Measurements from ENCODE around the gene FOXJ2.
A peak's percentile ranks its signal among the peaks of the same experiment; 100 is the strongest.
"Not testable (repeated sequence)": the region's sequence is repeated elsewhere in the genome, so short reads cannot be mapped to it uniquely, and the experiment has no call there.

Gene FOXJ2

DNA sequence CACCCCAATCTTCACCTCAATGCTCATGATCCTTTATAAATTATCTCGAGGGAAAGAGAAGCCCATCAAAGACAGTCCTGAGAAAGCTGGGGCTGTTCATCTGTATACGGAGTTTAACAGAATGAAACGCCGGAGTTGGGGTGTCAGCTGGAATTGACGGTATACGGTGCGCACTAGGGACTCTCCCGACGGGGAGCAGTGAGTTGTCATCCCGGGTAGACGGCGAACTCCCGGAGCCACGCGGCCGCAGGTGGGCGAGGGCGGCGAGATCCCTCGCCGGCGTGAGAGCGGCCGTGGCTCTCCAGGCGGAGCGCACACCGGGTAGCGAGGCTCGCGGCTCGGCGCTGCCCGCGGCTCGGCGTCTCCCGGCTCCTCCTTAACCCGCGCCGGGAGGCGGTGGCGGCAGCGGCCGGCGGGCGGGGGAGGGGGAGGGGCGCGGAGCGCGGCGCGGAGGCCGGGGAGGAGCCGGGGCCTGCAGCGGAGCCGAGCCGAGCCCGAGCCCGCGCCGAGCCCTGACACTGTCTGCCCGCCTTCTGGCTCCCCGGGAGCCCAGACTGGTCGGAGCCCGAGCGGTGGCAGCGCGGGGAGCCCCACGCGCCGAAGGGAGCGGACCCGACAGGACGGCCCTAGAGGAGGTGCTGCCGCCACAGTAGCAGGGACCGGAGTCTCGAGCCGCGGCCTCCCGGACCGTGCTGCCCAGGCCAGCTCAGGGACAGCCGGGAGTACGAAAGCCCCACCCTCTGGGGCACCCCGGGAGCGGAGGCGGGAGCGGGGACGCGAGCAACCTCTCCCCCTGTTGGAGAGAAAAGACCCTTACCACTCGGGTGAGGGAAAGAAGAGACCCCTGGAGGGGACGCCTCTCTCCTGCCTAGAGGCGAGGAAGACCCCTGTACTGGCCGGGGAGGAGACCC, at the start of gene FOXJ2:
FOXJ2 (plus strand) TSS at position 475 of the 911 bp plus-strand sequence. CDS start 7,117 bp downstream, outside the sequence.
- peak; percentile 84 for DNase-seq

DNA sequence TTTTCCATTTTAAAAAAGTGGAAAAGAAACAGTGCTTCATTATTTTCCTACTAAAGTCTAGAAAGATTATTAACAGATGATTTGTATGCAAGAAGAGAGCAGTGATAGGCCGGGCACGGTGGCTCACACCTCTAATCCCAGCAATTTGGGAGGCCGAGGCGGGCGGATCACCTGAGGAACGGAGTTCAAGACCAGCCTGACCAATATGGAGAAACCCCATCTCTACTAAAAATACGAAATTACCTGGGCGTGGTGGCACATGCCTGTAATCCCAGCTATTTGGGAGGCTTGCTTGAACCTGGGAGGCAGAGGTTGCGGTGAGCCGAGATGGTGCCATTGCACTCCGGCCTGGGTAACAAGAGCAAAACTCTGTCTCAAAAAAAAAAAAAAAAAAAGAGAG, 49.5 kb upstream of the FOXJ2 start:
- not testable (repeated sequence) for DNase-seq

DNA sequence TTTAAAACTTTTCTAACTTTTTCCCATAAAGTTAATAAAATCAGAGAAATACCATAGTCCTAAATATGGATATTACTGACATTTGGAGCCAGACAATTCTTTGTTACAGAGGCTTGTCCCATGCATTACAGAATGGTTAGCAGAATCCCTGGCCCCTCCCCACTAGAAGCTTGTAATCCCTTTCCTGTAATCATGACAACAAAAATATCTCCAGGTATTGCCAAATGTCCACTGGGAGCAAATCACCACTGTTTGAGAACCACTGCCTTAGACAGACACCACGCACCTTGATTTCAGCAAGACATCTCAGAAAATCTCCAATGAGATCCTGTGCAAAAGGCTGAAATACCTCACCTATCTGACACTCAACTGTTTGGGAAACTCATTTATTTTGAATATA, 49.1 kb upstream of the FOXJ2 start:
- DNase-seq = not testable (repeated sequence)

DNA sequence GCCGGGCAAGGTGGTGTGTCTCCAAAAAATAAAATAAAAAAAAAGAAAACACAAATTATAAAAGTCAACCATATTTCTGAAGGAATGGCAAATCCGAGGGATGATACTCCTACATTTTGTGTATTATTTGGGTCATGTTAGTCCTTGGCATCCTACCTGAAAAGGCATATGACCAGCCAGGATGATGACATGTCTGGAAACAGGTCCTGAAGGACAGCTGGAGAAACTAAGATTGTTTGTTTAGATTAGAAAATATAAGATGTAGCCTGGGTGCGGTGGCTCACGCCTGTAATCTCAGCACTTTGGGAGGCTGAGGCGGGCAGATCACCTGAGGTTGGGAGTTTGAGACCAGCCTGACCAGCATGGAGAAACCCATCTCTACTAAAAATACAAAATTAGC, 47.6 kb upstream of the FOXJ2 start:
- no peak for DNase-seq

DNA sequence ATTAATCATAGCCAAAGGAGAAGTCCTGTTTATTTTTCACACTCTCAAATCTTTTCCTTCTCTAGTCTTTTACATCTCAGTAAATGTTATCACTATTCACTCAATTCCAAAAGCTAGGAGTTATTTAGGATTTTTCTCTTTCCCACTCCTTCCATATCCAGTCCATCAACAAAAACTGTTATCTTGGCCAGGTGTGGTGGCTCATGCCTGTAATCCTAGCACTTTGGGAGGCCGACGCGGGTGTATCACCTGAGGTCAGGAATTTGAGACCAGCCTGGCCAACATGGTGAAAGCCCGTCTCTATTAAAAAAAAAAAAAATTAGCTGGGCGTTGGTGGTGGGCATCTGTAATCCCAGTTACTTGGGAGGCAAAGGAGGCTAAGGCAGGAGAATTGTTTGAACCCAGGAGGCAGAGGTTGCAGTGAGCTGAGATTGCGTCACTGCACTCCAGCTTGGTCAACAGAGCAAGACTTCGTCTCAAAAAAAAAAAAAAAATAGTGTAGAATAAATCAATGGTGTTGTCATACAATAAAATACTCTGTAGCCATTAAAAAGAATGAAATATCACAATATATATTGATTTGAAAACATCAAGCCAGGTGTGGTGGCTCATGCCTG, 46.6 kb upstream of the FOXJ2 start:
- no peak for DNase-seq

DNA sequence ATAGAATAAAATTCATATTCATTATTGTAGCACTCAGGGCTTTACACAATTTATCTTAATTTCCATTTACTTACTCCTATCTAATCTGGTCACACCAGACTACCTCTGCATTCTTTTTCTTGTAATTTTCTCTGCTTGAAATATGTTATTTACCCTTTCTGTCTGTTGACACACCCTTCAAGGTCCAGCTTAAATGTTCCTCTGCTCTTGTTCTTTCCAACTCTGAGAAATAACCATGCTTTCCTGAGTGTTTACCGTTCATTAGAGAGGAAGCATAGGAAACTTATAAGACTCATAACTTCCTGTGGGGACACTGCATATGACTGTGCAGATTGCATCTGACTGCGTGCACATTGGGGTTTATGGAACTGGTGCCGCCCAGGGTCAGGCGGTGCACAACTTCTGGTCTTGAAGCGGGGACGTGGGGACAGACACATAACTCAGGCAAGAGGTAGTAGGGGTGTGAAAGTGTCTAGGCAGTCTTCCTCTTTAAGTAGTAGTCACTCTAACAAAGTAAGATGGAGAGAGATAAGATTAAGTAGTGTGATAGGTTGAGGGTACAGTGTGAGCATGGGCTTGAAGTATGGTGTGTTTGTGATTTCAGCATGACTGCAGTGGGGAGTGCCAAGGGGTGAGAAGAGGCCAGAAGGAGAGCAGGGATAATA, 42.6 kb upstream of the FOXJ2 start:
- peak; percentile 72 for DNase-seq

DNA sequence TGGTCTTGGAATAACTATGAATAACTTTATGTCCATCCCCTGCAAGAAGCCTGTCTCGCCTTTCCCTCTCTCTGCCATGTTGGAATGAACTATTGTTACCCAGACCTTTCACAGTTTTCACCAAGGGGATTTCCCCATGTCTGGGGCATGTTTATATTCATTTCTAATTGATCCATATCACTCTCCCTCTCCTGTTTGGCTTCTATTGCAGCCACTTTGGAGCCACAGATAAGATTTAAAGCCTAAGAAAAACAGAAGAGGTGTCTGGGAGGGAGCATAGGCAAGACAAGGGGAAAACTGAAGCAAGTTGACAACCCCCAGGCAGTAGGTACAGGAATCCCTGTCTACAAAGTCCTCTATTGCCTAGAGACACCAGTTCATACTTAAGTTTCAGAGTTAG, 41.0 kb upstream of the FOXJ2 start:
- DNase-seq = no peak

DNA sequence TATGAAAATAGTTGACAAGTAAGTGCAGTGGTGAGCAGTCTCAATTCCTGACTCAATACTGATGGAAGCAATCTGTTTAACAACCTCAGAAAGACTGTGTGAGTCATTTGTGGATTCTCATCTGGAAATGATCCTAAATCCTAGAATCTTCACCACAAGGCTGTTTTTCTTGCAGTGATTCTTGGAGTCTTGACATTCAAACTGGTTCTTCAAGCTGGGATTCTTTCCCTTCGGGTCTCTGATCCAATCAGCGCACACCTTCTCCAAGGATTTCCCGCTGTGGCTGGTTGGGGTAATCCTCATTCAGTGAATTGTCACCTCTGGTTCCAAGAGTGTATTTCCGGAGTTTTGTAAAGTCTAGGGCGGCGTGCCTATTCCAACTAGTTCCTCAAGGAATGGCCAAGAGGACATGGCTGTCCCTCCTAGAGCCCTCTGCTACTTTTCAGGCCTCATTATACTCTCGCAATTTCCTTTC, 37.7 kb upstream of the FOXJ2 start:
- no peak for DNase-seq

DNA sequence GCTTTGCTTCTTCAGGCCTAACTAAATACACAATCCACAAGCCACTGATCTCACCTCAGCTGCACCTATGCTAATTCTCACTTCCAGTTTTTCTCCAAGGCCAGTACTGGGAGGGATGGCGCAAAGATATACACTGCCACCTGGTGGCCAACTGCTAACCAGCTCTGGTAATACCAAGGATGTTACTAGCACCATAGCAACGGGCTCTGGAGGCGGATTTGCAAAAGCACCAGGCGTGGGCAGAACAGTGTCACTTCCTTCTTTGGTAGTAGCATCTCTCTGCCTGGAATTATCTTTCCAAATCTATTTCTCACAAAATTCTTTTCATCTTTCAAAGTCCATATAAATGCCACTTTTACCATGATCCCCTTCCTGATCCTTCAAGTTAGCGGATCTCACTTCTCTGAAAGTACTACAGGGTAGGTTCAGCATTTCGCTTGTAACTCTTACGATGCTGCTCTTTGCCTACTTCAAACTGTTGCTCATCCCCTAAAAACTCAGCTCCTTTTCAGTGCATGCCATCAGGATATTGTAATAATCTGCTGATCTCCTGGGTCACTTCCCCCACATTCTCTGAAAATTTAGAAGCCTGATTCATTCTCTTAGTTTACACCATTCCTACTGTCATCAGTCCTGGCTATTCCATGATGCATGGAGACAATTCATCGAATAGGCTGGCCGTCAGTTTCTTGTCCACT, 37.1 kb upstream of the FOXJ2 start:
- peak; percentile 74 for DNase-seq

DNA sequence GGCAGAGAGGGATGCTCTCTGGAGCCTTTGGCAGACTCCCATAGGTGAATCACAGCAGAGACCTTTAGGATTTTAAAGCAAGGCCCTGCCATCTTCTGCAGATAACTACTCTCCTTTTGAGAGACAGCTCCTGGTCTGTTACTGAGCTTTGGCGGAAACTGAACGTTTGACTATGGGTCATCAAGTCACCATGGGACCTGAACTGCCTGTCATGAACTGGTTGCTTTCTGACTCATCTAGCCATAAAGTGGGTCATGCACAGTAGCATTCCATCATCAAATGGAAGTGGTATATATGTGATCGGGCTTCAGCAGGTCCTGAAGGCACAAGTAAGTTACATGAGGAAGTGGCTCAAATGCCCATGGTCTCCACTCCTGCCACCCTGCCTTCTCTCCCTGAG, 31.7 kb upstream of the FOXJ2 start:
- DNase-seq = not testable (repeated sequence)

DNA sequence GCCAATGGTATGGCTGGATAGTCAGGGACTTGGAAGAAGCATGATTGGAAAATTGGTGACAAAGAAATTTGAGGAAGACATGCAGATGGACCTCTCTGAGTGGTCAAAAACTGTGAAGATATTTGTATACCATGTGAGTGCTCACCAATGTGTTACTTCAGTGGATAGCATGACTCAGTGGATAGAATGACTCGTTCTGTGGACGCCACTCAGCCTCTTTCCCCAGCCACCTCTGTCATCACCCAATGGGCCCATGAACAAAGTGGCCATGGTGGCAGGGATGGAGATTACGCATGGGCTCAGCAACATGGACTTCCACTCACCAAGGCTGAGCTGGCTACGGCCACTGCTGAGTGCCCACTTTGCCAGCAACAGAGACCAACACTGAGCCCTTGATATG, 31.0 kb upstream of the FOXJ2 start:
- not testable (repeated sequence) for DNase-seq

DNA sequence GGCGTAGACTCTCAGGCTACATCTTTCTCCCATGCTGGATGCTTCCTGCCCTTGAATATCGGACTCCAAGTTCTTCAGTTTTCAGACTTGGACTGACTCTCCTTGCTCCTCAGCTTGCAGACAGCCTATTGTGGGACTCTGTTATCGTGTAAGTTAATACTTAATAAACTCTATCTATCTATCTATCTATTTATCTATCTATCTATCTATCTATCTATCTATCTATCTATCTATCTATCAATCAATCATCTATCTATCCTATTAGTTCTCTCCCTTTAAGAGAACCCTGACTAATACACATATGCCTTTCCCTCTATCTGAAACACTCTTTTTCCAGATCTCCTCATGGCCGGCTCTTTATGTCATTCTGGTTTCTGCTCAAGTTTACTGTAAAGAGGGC, 27.6 kb upstream of the FOXJ2 start:
- DNase-seq = not testable (repeated sequence)

DNA sequence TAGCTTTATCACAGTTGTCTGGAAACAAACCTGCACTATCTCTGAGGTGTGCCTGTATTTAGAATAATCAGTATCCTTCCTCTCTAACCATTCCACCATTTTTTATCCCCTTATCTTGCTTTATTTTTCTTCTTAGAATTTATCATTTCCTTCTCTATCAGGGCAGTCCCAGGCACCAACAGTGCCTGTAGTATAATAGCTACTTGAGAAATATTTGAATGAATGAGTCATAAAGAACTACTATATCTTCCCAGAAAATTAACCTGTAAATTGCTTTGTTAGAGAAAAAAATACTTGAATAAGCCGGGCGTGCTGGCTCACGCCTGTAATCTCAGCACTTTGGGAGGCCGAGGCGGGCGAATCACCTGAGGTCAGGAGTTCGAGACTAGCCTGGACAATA, 21.2 kb upstream of the FOXJ2 start:
- no peak for DNase-seq

DNA sequence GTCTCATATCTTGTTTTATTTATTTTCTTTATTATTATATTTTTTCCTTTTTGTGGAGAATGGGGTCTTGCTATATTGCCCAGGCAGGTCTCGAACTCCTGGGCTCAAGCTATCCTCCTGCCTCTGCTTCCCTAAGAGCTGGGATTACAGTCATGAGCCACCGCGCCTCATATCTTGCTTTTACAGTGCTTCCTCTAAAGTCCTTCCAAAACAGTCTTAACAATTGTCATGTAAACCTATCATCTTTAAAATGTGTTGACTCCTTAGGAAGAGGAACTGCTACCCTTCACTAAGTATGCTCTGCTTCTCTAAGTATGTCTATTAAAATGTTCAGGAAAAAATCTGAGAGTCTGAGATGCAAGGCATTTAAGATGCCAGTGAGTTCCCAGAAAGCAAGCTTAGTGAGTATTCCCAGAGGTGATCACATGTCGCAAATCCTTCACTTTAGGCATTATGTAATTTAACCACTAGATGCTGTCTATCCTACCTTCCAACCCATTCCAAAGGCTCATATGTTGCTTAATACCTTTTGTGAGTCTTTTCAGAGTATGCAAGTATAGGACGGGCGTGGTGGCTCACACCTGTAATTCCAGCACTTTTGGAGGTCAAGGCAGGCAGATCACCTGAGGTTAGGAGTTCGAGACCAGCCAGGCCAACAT, 19.7 kb upstream of the FOXJ2 start:
- DNase-seq = no peak

DNA sequence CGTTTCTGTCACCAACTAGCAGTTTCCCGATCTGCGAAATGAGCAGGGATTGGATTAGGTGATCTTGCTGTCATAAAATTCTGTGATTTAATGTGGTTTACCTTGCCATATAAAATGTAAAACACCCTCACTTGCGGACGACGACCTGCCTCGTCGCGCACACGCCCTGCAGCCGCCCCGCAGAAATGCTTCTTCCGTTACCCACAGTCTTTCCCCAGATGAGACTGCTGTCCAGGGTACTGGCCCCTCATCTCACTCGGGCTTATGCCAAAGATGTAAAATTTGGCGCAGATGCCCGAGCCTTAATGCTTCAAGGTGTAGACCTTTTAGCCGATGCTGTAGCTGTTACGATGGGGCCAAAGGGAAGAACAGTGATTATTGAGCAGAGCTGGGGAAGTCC, 17.7 kb upstream of the FOXJ2 start:
- DNase-seq = no peak

DNA sequence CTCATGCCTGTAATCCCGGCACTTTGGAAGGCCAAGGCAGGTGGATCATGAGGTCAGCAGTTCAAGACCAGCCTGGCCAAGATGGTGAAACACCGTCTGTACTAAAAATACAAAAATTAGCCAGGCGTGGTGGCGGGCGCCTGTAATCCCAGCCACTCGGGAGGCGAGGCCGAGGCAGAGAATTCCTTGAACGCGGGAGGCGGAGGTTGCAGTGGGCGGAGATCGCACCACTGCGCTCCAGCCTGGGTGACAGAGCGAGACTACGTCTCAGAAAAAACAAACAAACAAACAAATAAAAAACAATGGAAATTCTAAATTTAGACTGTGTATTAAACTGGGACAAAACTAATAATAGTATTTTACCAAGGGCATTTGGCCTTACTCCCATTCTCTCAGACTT, 14.3 kb upstream of the FOXJ2 start:
- not testable (repeated sequence) for DNase-seq

DNA sequence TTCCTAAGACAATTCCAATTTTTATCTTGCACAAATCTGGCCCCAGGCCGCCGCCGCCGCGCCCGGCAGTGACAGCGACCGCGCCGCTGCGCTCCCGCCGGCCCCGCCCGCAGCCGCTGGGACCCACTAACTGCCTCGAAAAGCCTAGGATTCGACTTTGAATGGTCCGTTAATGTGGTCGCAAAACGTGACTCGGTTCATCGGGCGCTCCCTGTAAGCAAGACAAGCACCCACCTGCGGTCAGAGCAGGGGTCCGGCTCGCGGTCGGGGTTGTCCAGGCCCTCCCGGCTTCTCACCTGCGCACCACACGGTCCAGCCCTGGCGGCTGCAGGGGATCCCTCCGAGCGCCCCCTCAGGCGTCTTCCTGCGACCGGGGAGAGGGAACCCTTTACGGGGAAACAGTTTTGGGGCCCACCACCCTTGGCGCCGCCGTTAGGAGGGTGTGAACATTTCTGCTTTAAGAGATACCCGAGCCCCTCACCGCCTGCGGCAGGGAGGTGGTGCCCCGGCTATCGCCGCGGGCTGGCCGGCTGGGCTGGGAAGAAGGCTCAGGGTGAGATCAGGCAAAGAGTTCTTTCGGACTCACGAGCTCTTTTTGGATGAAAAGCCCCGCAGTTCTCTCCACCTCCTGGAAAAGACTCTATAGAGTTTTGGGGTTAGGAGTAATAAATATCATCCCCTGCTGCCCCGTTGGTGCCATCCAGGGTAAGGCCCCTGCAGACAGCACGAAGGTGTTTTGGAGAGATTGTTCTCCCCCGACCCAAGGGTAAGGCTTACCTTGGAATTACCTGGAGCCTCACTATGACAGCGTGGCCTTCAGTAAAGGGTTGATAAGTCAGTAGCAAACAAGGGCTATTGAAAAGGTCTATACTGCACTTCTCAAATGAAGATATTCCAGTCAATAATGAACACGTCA, 13.6 kb upstream of the FOXJ2 start:
- DNase-seq = no peak

DNA sequence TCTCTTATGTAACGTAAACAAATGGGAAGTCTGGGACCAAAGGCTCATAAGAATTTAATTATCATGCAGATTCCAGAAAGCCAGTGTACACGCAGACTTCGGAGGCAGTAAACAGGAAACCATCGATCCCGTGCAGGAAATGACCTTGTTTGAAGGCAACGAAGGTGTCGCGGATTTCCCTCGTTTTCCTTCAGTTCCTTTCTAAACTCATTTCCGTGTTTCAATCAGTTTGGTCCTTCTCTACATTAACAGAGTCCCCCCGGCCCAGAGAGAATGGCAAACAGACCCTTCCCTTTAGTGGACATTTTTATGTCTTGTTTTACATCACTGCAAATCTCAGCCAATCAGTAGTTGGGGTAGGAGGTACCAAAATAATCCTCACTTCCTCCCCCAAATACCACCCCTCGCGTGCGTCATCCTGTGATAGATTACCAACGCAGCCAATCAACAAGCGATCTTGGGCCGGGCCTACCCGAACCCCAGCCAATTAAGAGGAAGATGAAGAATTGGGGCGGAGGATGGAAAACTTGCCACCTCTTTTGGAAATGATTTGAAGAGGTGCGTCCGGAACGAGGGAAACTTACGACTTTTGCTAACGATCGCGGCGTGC, 6.1 kb upstream of the FOXJ2 start:
- DNase-seq = peak; percentile 94

DNA sequence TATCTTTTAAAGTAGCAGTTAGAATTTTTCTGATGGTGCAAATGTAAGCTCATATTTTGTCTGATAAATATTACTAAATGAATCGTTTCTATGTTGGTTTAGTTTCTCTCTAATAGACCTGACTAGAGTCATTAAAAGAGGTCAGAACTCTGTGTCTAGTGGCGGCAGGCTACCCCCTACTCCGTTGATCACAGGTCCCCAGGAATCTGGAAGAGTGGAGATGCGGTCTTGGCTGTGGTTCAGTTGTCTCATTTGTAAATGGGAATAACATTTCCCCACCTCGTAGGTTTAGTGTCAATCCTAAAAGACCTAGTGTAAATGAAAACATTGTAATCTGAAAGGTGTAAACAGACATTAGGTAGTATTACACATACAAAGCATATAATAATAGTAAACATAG, 4.7 kb upstream of the FOXJ2 start:
- no peak for DNase-seq

DNA sequence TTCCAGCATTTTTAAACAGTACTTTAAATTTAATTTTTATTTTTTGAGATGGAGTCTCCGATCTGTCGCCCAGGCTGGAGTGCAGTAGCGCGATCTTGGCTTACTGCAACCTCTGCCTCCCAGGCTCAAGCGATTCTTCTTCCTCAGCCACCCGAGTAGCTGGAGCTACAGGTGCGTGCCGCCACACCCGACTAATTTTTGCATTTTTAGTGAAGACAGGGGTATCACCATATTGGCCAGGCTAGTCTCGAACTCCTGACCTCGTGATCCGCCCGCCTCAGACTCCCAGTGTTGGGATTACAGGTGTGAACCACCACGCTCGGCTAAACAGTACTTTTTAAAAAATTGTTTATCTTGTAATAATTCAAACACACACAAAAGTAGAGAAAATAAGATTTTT, 4.2 kb upstream of the FOXJ2 start:
- no peak for DNase-seq

DNA sequence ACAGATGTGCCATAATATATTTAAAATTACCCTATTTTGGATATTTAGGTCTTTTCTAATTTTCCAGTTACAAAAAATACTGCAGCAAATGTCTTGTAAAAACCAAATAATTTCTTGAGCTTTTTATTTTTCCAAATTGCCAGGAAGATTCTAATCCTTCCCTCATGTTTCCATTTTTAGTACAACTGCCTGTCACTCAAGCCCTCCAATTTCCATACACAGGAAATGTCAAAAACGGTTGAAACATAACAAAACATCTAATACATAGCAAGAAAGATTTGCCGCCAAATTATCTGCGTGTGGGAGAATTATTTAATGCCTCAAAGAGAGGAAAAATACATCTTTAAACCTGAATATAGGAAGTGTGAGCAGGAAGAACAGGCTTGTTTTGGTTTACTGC, 2.3 kb upstream of the FOXJ2 start:
- no peak for DNase-seq
